ENCODE measurements around the gene CEACAM19. TPM values are rescaled to one million over a fixed set of nuclear protein-coding genes. Genes with fewer than 3 reads are reported as not detected.
A peak's percentile ranks its signal among the peaks of the same experiment; 100 is the strongest.

The CEACAM19 gene
- total RNA-seq, 1 donor from 2014 or later: 7.7 TPM

DNA sequence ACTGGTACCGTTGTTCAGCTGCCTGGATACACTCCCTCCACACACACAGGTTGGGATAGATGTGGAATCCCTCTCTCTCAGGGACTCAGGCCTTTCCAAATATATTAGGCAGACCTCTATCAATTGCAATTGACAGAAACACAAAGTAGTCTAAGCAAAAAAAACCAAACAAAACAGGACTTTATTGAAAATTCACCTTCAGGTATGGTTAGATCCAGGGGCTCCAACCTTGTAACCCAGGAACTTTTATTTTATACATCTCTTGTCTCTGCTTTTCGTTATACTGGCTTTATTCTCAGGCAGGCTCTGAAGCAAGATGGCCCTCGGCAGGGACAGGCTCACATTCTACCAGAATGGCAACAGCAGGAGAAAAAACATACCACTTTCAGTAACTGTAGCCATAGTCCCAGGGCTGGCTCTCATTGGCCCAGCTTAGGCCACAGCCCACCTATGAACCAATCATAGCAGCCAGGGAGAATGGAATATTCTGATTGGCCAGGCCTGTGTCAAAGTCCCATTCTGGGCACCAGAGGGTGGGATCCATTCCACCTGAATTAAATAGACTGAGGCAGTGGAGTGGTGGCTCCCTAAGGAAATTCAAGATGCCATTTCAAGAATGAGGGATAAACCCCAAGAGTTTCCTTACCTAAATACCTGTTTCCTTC lies 13.1 kb upstream of the CEACAM19 start:
- intact Hi-C loops (cut with DNase I): no loop called here
- ATAC-seq (no peak), DNase-seq (no peak)
- TF ChIP-seq, protein P1, sequence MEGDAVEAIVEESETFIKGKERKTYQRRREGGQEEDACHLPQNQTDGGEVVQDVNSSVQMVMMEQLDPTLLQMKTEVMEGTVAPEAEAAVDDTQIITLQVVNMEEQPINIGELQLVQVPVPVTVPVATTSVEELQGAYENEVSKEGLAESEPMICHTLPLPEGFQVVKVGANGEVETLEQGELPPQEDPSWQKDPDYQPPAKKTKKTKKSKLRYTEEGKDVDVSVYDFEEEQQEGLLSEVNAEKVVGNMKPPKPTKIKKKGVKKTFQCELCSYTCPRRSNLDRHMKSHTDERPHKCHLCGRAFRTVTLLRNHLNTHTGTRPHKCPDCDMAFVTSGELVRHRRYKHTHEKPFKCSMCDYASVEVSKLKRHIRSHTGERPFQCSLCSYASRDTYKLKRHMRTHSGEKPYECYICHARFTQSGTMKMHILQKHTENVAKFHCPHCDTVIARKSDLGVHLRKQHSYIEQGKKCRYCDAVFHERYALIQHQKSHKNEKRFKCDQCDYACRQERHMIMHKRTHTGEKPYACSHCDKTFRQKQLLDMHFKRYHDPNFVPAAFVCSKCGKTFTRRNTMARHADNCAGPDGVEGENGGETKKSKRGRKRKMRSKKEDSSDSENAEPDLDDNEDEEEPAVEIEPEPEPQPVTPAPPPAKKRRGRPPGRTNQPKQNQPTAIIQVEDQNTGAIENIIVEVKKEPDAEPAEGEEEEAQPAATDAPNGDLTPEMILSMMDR (IDR thresholded peaks at IDR 0.05): no peak
- Histone ChIP-seq H3K4me1 (peaks cover 9% of the 10 kb centered on the region), H3K4me3 (no peak overlapping the region), H3K36me3 (peaks cover 93% of the 10 kb centered on the region), H3K27ac (no peak overlapping the region), H3K27me3 (ENCODE audit: low read depth) (no peaks in the 10 kb centered on the region), H3K9me3 (no peaks in the 10 kb centered on the region)

DNA sequence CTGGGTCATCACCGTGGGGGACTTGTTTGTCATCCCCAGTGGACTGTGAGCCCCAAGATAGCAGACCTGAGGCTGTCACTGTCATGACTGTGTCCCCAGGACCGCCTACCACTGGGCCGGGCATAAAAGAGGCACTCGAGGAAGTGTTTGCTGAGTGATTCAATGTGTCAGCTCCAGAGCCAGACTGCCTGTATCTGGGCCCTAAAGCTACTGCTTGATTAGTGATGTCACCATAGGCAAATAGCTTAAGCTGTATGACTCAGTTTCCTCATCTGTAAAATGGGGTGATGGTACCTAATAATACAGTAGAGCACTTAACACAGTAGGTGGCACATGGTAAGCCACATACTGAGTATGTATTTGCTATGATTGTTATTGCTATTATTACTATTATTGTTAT lies 11.2 kb upstream of the CEACAM19 start:
- DNase-seq (peak; percentile 55), ATAC-seq (peak; percentile 67 to 80)
- H3K4me3 ChIP-seq: no peak overlapping the region
- peaks cover 9% of the 10 kb centered on the region for H3K4me1 ChIP-seq
- H3K27ac ChIP-seq: no peak overlapping the region
- TF ChIP-seq, protein P1 (IDR thresholded peaks at IDR 0.05): no peak
- H3K36me3 ChIP-seq: peaks cover 84% of the 10 kb centered on the region
- no peaks in the 10 kb centered on the region for H3K27me3 ChIP-seq (ENCODE audit: low read depth)
- H3K9me3 ChIP-seq: no peaks in the 10 kb centered on the region
- intact Hi-C loops (cut with DNase I): no loop called here

DNA sequence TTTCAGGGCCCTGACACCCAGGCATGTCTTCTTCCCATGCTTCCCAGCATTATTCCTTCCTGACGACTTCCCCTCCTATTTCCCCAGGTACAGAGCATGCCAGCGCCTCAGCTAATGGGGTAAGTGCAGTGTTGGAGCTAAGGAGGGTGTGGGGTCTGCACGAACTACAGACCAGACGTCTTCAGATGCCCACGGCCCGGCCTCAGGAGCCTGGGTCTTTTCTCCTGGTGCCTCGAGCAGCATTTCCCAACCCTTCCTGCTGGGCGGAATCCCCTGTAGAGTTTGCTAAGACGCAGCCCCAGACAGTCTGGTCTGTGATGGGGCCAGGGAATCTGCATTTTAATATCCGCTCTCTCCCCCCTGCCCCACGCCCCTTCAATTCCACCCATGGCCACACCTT lies 10.1 kb upstream of the CEACAM19 start:
- DNase-seq: peak; percentile 28
- no peaks in the 10 kb centered on the region for H3K27me3 ChIP-seq (ENCODE audit: low read depth)
- no peaks in the 10 kb centered on the region for H3K9me3 ChIP-seq
- no peak for ATAC-seq
- TF ChIP-seq, protein P1 (IDR thresholded peaks at IDR 0.05): no peak
- H3K4me1 ChIP-seq: peaks cover 9% of the 10 kb centered on the region
- peaks cover 73% of the 10 kb centered on the region for H3K36me3 ChIP-seq
- intact Hi-C loops (cut with DNase I): no loop called here
- no peak overlapping the region for H3K4me3 ChIP-seq
- no peak overlapping the region for H3K27ac ChIP-seq

DNA sequence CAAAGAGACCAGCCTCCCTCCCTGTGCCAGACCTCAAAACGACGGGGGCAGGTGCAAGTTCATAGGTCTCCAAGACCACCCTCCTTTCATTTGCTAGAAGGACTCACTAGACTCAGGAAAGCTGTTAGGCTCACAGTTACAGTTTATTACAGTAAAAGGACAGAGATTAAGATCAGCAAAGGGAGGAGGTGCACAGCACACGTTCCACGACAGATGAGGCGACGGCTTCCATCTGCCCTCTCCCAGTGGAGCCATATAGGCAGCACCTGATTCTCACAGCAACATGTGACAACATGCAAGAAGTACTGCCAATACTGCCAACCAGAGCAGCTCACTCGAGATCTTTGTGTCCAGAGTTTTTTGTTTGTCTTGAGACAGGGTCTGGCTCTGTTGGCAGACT lies 9.4 kb upstream of the CEACAM19 start:
- H3K9me3 ChIP-seq: no peaks in the 10 kb centered on the region
- H3K27ac ChIP-seq: no peak overlapping the region
- peaks cover 66% of the 10 kb centered on the region for H3K36me3 ChIP-seq
- TF ChIP-seq, protein P1 (IDR thresholded peaks at IDR 0.05): no peak
- no peak overlapping the region for H3K4me3 ChIP-seq
- no peak for ATAC-seq
- peaks cover 8% of the 10 kb centered on the region for H3K4me1 ChIP-seq
- intact Hi-C loops (cut with DNase I): no loop called here
- no peaks in the 10 kb centered on the region for H3K27me3 ChIP-seq (ENCODE audit: low read depth)
- DNase-seq: peak; percentile 16

DNA sequence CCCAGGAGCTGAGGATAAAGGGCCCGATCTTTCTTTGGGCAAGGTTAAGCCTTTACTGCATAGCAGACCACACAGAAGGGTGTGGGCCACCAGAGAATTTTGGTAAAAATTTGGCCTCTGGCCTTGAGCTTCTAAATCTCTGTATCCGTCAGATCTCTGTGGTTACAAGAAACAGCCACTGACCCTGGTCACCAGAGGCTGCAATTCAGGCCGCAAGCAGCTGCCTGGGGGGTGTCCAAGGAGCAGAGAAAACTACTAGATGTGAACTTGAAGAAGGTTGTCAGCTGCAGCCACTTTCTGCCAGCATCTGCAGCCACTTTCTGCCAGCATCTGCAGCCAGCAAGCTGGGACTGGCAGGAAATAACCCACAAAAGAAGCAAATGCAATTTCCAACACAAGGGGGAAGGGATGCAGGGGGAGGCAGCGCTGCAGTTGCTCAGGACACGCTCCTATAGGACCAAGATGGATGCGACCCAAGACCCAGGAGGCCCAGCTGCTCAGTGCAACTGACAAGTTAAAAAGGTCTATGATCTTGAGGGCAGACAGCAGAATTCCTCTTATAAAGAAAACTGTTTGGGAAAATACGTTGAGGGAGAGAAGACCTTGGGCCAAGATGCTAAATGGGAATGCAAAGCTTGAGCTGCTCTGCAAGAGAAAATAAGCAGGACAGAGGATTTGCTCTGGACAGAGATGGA lies 8.4 kb upstream of the CEACAM19 start:
- intact Hi-C loops (cut with DNase I): no loop called here
- H3K4me3 ChIP-seq: no peak overlapping the region
- peak; percentile 43 for DNase-seq
- H3K27ac ChIP-seq: no peak overlapping the region
- H3K36me3 ChIP-seq: peaks cover 59% of the 10 kb centered on the region
- TF ChIP-seq, protein P1 (IDR thresholded peaks at IDR 0.05): no peak
- no peaks in the 10 kb centered on the region for H3K9me3 ChIP-seq
- no peaks in the 10 kb centered on the region for H3K4me1 ChIP-seq
- no peaks in the 10 kb centered on the region for H3K27me3 ChIP-seq (ENCODE audit: low read depth)
- ATAC-seq: no peak

All from lower lobe of right lung (tissue), 2 donors.